Measurements from ENCODE around the gene DUSP8. TPM values are rescaled to one million over a fixed set of nuclear protein-coding genes. Genes with fewer than 3 reads are reported as not detected.

The DUSP8 gene
- total and polyA plus RNA-seq, 2 of the 8 experiments (the other 6 are each of a cell fraction or from before 2014, with no cell fraction given), result 2.8 to 3.6 TPM

GRCh38 chr11:1586699-1587098, 14.6 kb upstream of the DUSP8 start:
- no peak overlapping the region for H3K4me2 ChIP-seq (ENCODE audit: insufficient read depth in 1 of 2, low read depth in 2 of 2, low read length in 2 of 2)
- H3K79me2 ChIP-seq (ENCODE audit: control insufficient read depth in 1 of 2, insufficient read depth in 2 of 2, low read length in 2 of 2), result no peaks in the 10 kb centered on the region
- ChIA-PET POLR2A (ENCODE audit: partially characterized antibody) (no interaction called here), CTCF (ENCODE audit: partially characterized antibody) (interaction anchor here (0.9 to 1.4 kb wide), 3 partner anchors 9 to 378 kb away, joined by 3 to 4 read pairs (median 3); no protein-coding TSS in a partner anchor)
- no peak overlapping the region for H3K27ac ChIP-seq (ENCODE audit: low read depth, low read length)
- H4K5ac ChIP-seq (ENCODE audit: insufficient read length, low read depth, low read length), result no peak overlapping the region
- no peak overlapping the region for H3K14ac ChIP-seq (ENCODE audit: insufficient read length)
- no peak overlapping the region for H2AK5ac ChIP-seq (ENCODE audit: low read depth, low read length)
- FAIRE-seq (no peak), DNase-seq (ENCODE audit: low read depth in 1 of 2, low spot score in 2 of 2) (no peak)
- H4K91ac ChIP-seq (replicated peaks; ENCODE audit: insufficient read length, low read length), result no peak overlapping the region
- no peak overlapping the region for H3K4me3 ChIP-seq (ENCODE audit: extremely low read depth in 1 of 4, insufficient read depth in 2 of 4, low read depth in 3 of 4, low read length in 4 of 4)
- no peak overlapping the region for H3K23ac ChIP-seq (ENCODE audit: insufficient read length)
- H3K9ac ChIP-seq (replicated peaks in 1 of 4; ENCODE audit: extremely low read depth in 1 of 4, low read depth in 3 of 4, low read length in 3 of 4), result no peak overlapping the region
- no peak overlapping the region for H3K18ac ChIP-seq (ENCODE audit: extremely low read depth, low read length)
- H3K23me2 ChIP-seq (ENCODE audit: low read depth, low read length), result no peaks in the 10 kb centered on the region; the same call in 1 of the 2 replicates
- no peaks in the 10 kb centered on the region; a peak in 1 of 7 replicates for H3K4me1 ChIP-seq (replicated peaks in 1 of 4; ENCODE audit: control insufficient read depth in 3 of 4, insufficient read depth in 4 of 4, low read length in 3 of 4)
- H2BK15ac ChIP-seq (ENCODE audit: low read length), result no peak overlapping the region
- H2BK20ac ChIP-seq (ENCODE audit: low read length), result no peak overlapping the region
- no peak overlapping the region for H2BK5ac ChIP-seq (ENCODE audit: low read depth, low read length)
- H2BK120ac ChIP-seq (replicated peaks; ENCODE audit: low read depth, low read length), result no peak overlapping the region
- H3K27me3 ChIP-seq (replicated peaks in 1 of 4; ENCODE audit: control insufficient read depth in 3 of 4, extremely low read depth in 1 of 4, insufficient read depth in 3 of 4, low read length in 3 of 4), result no peaks in the 10 kb centered on the region; a peak in 2 of 7 replicates
- H2BK12ac ChIP-seq (ENCODE audit: low read depth, low read length), result no peak overlapping the region
- WGBS, 2 experiments (ENCODE audit: extremely low coverage in 1 of 2, insufficient coverage in 1 of 2, insufficient read length in 1 of 2, insufficient replicate concordance in 2 of 2, low coverage in 1 of 2, low lambda C conversion rate in 2 of 2, missing lambda C conversion rate in 1 of 2), result 69% methylated on average over 2 of the region's 2 CpGs; no CpG with 5 or more reads in 1 of the 2 experiments
- H2AFZ ChIP-seq (ENCODE audit: low read length), result no peak overlapping the region
- no peak overlapping the region for H3K56ac ChIP-seq (replicated peaks; ENCODE audit: insufficient read length, low read depth, low read length)
- H3K9me3 ChIP-seq (ENCODE audit: insufficient read depth in 2 of 2, low read depth in 1 of 2, low read length in 1 of 2), result no peaks in the 10 kb centered on the region
- H4K20me1 ChIP-seq (replicated peaks in 1 of 2; ENCODE audit: control insufficient read depth in 1 of 2, insufficient read depth in 2 of 2, low read length in 2 of 2), result no peaks in the 10 kb centered on the region
- H3K4ac ChIP-seq (replicated peaks; ENCODE audit: insufficient read length, low read depth, low read length), result no peak overlapping the region
- TF ChIP-seq CBX5 (IDR thresholded peaks at IDR 0.05; ENCODE audit: low read depth, low read length) (no peak), TBP (IDR thresholded peaks at IDR 0.05; ENCODE audit: low read depth, low read length) (no peak), SRF (IDR thresholded peaks at IDR 0.05; ENCODE audit: low read depth, low read length) (no peak), ATF2 (IDR thresholded peaks at IDR 0.05; ENCODE audit: low read length) (no peak), TEAD4 (IDR thresholded peaks at IDR 0.05; ENCODE audit: low read depth, low read length) (no peak), HDAC6 (IDR thresholded peaks at IDR 0.05; ENCODE audit: low read depth, low read length) (no peak), BACH1 (IDR thresholded peaks at IDR 0.05; ENCODE audit: low read length) (no peak), RBBP5 (IDR thresholded peaks at IDR 0.05; ENCODE audit: borderline replicate concordance, low read depth, low read length) (no peak)
- H3K79me1 ChIP-seq (ENCODE audit: low read depth, low read length), result no peaks in the 10 kb centered on the region
- H3K36me3 ChIP-seq (ENCODE audit: control insufficient read depth in 2 of 4, insufficient read depth in 4 of 4, low read length in 3 of 4), result no peaks in the 10 kb centered on the region
- no peak overlapping the region for H4K8ac ChIP-seq (ENCODE audit: extremely low read depth, insufficient read depth, low read length)
